Skeletal muscle tissue (tissue), 4 donors: ENCODE measurements around the gene SLC49A3. TPM values are rescaled to one million over a fixed set of nuclear protein-coding genes. Genes with fewer than 3 reads are reported as not detected.

ENCODE experiments used
- H3K27ac ChIP-seq: one replicate; pipeline ENCODE4 v1.7.0; 2013; ENCODE audit warnings: mild to moderate bottlenecking, low read depth, low read length, inconsistent platforms
- H3K27me3 ChIP-seq, 3 donors: one replicate each; pipeline ENCODE4 v1.7.0; 2013; ENCODE audit warnings: low read length in 3 of 3; ENCODE audit not compliant: control insufficient read depth in 3 of 3, insufficient read depth in 3 of 3
- H3K36me3 ChIP-seq, 3 donors: one replicate each; pipeline ENCODE4 v1.7.0; 2013; ENCODE audit warnings: low read length in 3 of 3; ENCODE audit not compliant: control insufficient read depth in 3 of 3, insufficient read depth in 3 of 3
- H3K4me1 ChIP-seq, 3 donors: one replicate each; pipeline ENCODE4 v1.7.0; 2013; ENCODE audit warnings: low read length in 3 of 3, mild to moderate bottlenecking in 3 of 3; ENCODE audit not compliant: control insufficient read depth in 3 of 3, insufficient read depth in 3 of 3
- H3K4me3 ChIP-seq, 3 donors: one replicate each; pipeline ENCODE4 v1.7.0; 2013; ENCODE audit warnings: low read length in 3 of 3
- H3K9ac ChIP-seq, 3 donors: one replicate each; pipeline ENCODE4 v1.7.0; 2013; ENCODE audit warnings: low read length in 3 of 3, mild to moderate bottlenecking in 3 of 3, moderate library complexity in 2 of 3, low read depth in 1 of 3
- H3K9me3 ChIP-seq, 3 donors: one replicate each; pipeline ENCODE4 v1.7.0; 2013; ENCODE audit warnings: low read length in 3 of 3; ENCODE audit not compliant: control insufficient read depth in 3 of 3
- total RNA-seq: library from RNA; depleted of rRNA; stranded (reverse); fragments of >200 nt; gene quantifications from one replicate; pipeline ENCODE4 v1.2.3, GENCODE V29; 2014
- donor health status: Osteomylitis.

SLC49A3 gene
- total RNA-seq, 1 donor from 2014 or later: 4.2 TPM

GRCh38 chr4:633976-634598 lies 54.9 kb downstream of the SLC49A3 start:
- Histone ChIP-seq H3K36me3 (no peaks in the 10 kb centered on the region), H3K9me3 (peaks cover 2 to 11% (median 4%) of the 10 kb centered on the region in 3 donors), H3K4me1 (no peaks in the 10 kb centered on the region), H3K27ac (no peak overlapping the region), H3K27me3 (peaks cover 18 to 39% (median 32%) of the 10 kb centered on the region in 3 donors), H3K4me3 (no peak overlapping the region), H3K9ac (no peak overlapping the region)

DNA sequence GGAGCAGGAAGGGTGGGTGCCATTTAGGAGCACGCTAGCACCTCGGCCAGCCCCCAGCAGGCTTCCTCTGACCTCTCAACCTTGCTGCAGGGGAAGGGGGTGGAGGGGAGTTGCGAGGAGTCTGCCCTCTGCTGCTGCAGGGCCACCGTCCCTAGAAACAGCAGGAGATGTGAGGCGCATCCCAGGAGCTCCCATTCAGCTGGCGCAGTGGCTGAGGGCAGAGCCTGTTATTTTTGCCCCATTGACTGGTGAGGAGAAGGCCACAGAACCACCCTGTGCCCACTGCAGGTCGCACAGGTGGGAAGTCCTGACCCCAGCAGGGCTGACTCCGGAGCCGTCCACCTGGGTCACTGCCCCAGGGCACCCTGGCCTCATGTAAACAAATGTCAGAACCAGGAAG lies 55.5 kb downstream of the SLC49A3 start:
- peaks cover 14 to 39% (median 35%) of the 10 kb centered on the region in 3 donors for H3K27me3 ChIP-seq
- H3K4me1 ChIP-seq: no peaks in the 10 kb centered on the region
- H3K4me3 ChIP-seq: no peak overlapping the region
- H3K9ac ChIP-seq: no peak overlapping the region
- peaks cover 2 to 11% (median 4%) of the 10 kb centered on the region in 3 donors for H3K9me3 ChIP-seq
- no peak overlapping the region for H3K27ac ChIP-seq
- H3K36me3 ChIP-seq: no peaks in the 10 kb centered on the region

DNA sequence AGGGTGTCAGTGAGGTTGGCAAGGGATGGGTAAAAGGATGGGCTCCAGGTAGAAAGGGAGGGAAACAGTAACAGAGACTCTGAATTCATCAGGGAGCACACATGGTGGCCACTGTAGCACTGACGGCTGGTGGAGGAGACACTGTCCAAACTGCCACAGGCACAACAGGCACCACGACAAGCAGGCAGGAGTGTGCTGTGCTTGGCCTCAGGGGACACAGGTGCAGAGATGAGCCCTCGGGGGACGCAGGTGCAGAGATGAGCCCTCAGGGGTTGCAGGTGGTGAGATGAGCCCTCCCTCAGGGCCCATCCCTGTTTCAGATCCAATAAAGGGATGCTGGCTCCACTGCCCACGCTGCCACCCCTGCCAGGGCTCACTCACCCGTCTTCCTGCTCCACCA lies 56.0 kb downstream of the SLC49A3 start:
- H3K9ac ChIP-seq: no peak overlapping the region
- H3K9me3 ChIP-seq: peaks cover 2 to 11% (median 4%) of the 10 kb centered on the region in 3 donors
- H3K27me3 ChIP-seq: peaks cover 13 to 42% (median 35%) of the 10 kb centered on the region in 3 donors
- H3K36me3 ChIP-seq: no peaks in the 10 kb centered on the region
- H3K27ac ChIP-seq: no peak overlapping the region
- no peaks in the 10 kb centered on the region for H3K4me1 ChIP-seq
- no peak overlapping the region for H3K4me3 ChIP-seq

DNA sequence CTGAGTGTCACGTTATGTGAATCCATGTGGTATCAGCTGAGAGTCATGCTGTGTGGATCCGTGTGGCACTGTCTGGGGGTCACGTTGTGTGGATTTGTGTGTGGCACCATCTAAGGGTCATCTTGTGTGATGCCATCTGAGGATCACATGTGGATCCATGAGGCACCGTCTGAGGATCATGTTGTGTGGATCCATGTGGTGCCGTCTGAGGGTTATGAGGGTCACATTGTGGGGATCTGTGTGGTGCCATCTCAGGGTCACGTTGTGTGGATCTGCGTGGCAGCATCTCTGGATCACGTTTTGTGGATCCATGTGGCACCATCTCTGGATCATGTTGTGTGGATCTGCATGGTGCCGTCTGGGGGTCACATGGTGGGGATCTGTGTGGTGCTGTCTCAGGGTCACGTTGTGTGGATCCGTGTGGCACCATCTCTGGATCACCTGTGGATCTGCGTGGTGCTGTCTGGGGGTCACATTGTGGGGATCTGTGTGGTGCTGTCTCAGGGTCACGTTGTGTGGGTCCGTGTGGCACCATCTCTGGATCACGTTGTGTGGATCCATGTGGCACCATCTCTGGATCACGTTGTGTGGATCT lies 56.7 kb downstream of the SLC49A3 start:
- Histone ChIP-seq H3K27ac (no peak overlapping the region), H3K36me3 (no peaks in the 10 kb centered on the region), H3K4me1 (no peaks in the 10 kb centered on the region), H3K9me3 (peaks cover 2 to 11% (median 4%) of the 10 kb centered on the region in 3 donors), H3K27me3 (peaks cover 8 to 40% (median 29%) of the 10 kb centered on the region in 3 donors), H3K4me3 (no peak overlapping the region), H3K9ac (no peak overlapping the region)

Other genes with a start within 250 kb of the SLC49A3 start
- 8.4 TPM for gene ZNF721, start 190.0 kb downstream of the SLC49A3 start, total RNA-seq
- gene PIGG, start 189.9 kb downstream of the SLC49A3 start, total RNA-seq: 27.1 TPM
- gene TMEM271, start 112.9 kb downstream of the SLC49A3 start, total RNA-seq: not detected
- gene PDE6B, start 63.6 kb downstream of the SLC49A3 start, total RNA-seq: 8.9 TPM
- 220 TPM for gene ATP5ME, start 14.9 kb downstream of the SLC49A3 start, total RNA-seq
- gene MYL5, start 14.6 kb downstream of the SLC49A3 start, total RNA-seq: 978 TPM
- gene PCGF3, start 16.7 kb upstream of the SLC49A3 start, total RNA-seq: 23.0 TPM
- gene CPLX1, start 137.0 kb upstream of the SLC49A3 start, total RNA-seq: not detected
- 19.8 TPM for gene GAK, start 243.2 kb upstream of the SLC49A3 start, total RNA-seq
- 18.3 TPM for gene TMEM175, start 243.3 kb upstream of the SLC49A3 start, total RNA-seq